GM12878 (cell line): ENCODE measurements around the gene FAM193B. TPM values are rescaled to one million over a fixed set of nuclear protein-coding genes. Genes with fewer than 3 reads are reported as not detected.
A peak's percentile ranks its signal among the peaks of the same experiment; 100 is the strongest.

ENCODE experiments used
- BCL11A ChIP-seq: IDR thresholded peaks from 2 replicates; pipeline ENCODE4 v1.6.1; 2011; ENCODE audit warnings: low read depth, low read length
- BHLHE40 ChIP-seq, 2 experiments: fragments of 450-650 bp in 1 of 2; IDR thresholded peaks; 2 replicates each; pipeline ENCODE4 v1.6.1; 2011 to 2017; ENCODE audit warnings: low read depth in 2 of 2, borderline replicate concordance in 1 of 2, improper control_type of control experiment in 1 of 2, low read length in 1 of 2, mild to moderate bottlenecking in 1 of 2
- CBFB ChIP-seq: IDR thresholded peaks from 2 replicates; pipeline ENCODE4 v1.6.1; 2016; ENCODE audit warnings: antibody characterized with exemption, low read depth
- CHD1 ChIP-seq: IDR thresholded peaks from 2 replicates; pipeline ENCODE4 v1.6.1; 2012; ENCODE audit warnings: low read depth, low read length, improper control_type of control experiment
- CREB1 ChIP-seq: IDR thresholded peaks from 2 replicates; pipeline ENCODE4 v1.6.1; 2012; ENCODE audit warnings: low read depth, mild to moderate bottlenecking, inconsistent platforms
- CTCF ChIP-seq, 3 experiments: IDR thresholded peaks in 2 of 3; conservative IDR thresholded peaks in 1 of 3; 2 replicates each; pipeline ENCODE4 v1.5.1; 2011; ENCODE audit warnings: low read depth in 3 of 3, low read length in 3 of 3, mild to moderate bottlenecking in 3 of 3, control low read depth in 2 of 3, moderate library complexity in 2 of 3, inconsistent platforms in 1 of 3, mixed read lengths in 1 of 3; ENCODE audit not compliant: control insufficient read depth in 2 of 3, insufficient read depth in 1 of 3; ENCODE audit errors: extremely low read depth in 1 of 3
- E4F1 ChIP-seq: fragments of 450-650 bp; IDR thresholded peaks from 2 replicates; pipeline ENCODE4 v1.6.1; 2018; ENCODE audit warnings: borderline replicate concordance, mild to moderate bottlenecking; ENCODE audit not compliant: partially characterized antibody
- EZH2 ChIP-seq: IDR thresholded peaks from 2 replicates; pipeline ENCODE4 v1.6.1; 2012; ENCODE audit warnings: low read depth, mild to moderate bottlenecking, control low read depth, inconsistent platforms, low read length, borderline replicate concordance; ENCODE audit not compliant: control insufficient read depth
- KAT2A ChIP-seq: conservative IDR thresholded peaks from 2 replicates; pipeline ENCODE4 v1.6.1; 2011; ENCODE audit warnings: low read depth, low read length; ENCODE audit not compliant: control insufficient read depth
- LARP7 ChIP-seq: fragments of 450-650 bp; IDR thresholded peaks from 2 replicates; pipeline ENCODE4 v1.6.1; 2017; ENCODE audit warnings: mild to moderate bottlenecking
- MAX ChIP-seq: IDR thresholded peaks from 2 replicates; pipeline ENCODE4 v1.6.1; 2012; ENCODE audit warnings: low read depth, low read length, improper control_type of control experiment
- NFIC ChIP-seq: IDR thresholded peaks from 2 replicates; pipeline ENCODE4 v1.6.1; 2012; ENCODE audit warnings: low read depth, mild to moderate bottlenecking, inconsistent platforms, low read length, moderate library complexity
- NFYA ChIP-seq: IDR thresholded peaks from 2 replicates; pipeline ENCODE4 v1.6.1; 2011; ENCODE audit warnings: low read depth, mild to moderate bottlenecking, low read length, improper control_type of control experiment, borderline replicate concordance
- NRF1 ChIP-seq: conservative IDR thresholded peaks from 2 replicates; pipeline ENCODE4 v1.6.1; 2011; ENCODE audit warnings: mild to moderate bottlenecking, low read depth, low read length, improper control_type of control experiment
- RCOR1 ChIP-seq: conservative IDR thresholded peaks from 2 replicates; pipeline ENCODE4 v1.6.1; 2012; ENCODE audit warnings: low read depth, low read length, improper control_type of control experiment
- RUNX3 ChIP-seq: IDR thresholded peaks from 2 replicates; pipeline ENCODE4 v1.6.1; 2012; ENCODE audit warnings: low read length, inconsistent platforms
- SMAD1 ChIP-seq: fragments of 450-650 bp; IDR thresholded peaks from 2 replicates; pipeline ENCODE4 v1.6.1; 2018; ENCODE audit warnings: mild to moderate bottlenecking, low read depth; ENCODE audit not compliant: partially characterized antibody
- SMARCA5 ChIP-seq: fragments of 450-650 bp; IDR thresholded peaks from 2 replicates; pipeline ENCODE4 v1.6.1; 2017; ENCODE audit warnings: mild to moderate bottlenecking
- SMC3 ChIP-seq: IDR thresholded peaks from 2 replicates; pipeline ENCODE4 v1.6.1; 2011; ENCODE audit warnings: low read length, improper control_type of control experiment, borderline replicate concordance
- SP1 ChIP-seq: IDR thresholded peaks from one replicate; pipeline ENCODE4 v1.6.1; 2011; ENCODE audit warnings: low read depth, low read length
- TCF3 ChIP-seq: IDR thresholded peaks from 2 replicates; pipeline ENCODE4 v1.6.1; 2012; ENCODE audit warnings: low read depth, mild to moderate bottlenecking, low read length, borderline replicate concordance; ENCODE audit not compliant: insufficient read depth
- USF1 ChIP-seq: IDR thresholded peaks from 2 replicates; pipeline ENCODE4 v1.6.1; 2011; ENCODE audit warnings: borderline replicate concordance, low read depth, mild to moderate bottlenecking, moderate library complexity, mixed read lengths, low read length; ENCODE audit not compliant: insufficient read depth; ENCODE audit errors: extremely low read length
- USF2 ChIP-seq: IDR thresholded peaks from 2 replicates; pipeline ENCODE4 v1.6.1; 2011; ENCODE audit warnings: low read depth, low read length, improper control_type of control experiment, borderline replicate concordance
- ZBED1 ChIP-seq: IDR thresholded peaks from 2 replicates; pipeline ENCODE4 v1.6.1; 2016; ENCODE audit warnings: borderline replicate concordance
- polyA plus RNA-seq, 11 experiments: library from polyadenylated mRNA; depleted of rRNA in 4 of 11; unstranded in 6 of 11; stranded (reverse) in 5 of 11; fragments of >200 nt; fragmentation: Nextera tagmentation in 4 of 11; fragmentation: Illumina TruSeq in 1 of 11; extraction: Ambion mirVana in 4 of 11; extraction: Trizol in 1 of 11; gene quantifications; 1 replicate in 1 of 11; 2 replicates in 10 of 11; pipeline versions ENCODE4 v1.2.1 to v1.2.3, GENCODE V29; 2011 to 2016; ENCODE audit warnings: inconsistent platforms in 2 of 11, missing spikeins in 2 of 11, low read depth in 1 of 11
- total RNA-seq, 4 experiments: library from RNA; depleted of rRNA in 3 of 4; stranded (reverse); fragments of >200 nt in 3 of 4; fragmentation: Illumina TruSeq in 1 of 4; extraction: Trizol in 1 of 4; gene quantifications; 2 replicates each; pipeline versions ENCODE4 v1.2.1 to v1.2.3, GENCODE V29; 2013 to 2021

The FAM193B gene
- total and polyA plus RNA-seq, 10 of the 15 experiments (the other 5 are each of a cell fraction or from before 2014, with no cell fraction given), result 3.3 to 47.0 (median 25.1) TPM

GRCh38 chr5:177497292-177498012 is 56.9 kb downstream of the FAM193B start, which contains the start of gene PDLIM7 (continued):
- peak in 1 of 2 experiments; percentile 59; a peak in 2 of 4 replicates for TF ChIP-seq BHLHE40 (IDR thresholded peaks at IDR 0.05; ENCODE audit: borderline replicate concordance in 1 of 2, low read depth in 2 of 2, low read length in 1 of 2)
- no peak for TF ChIP-seq BCL11A
- no peak for TF ChIP-seq USF1
- peak; percentile 90 for TF ChIP-seq SMARCA5
- TF ChIP-seq RCOR1, result 0 out of 2 replicates have a peak, but pooled peaks have one; percentile 53
- no peak for TF ChIP-seq SMC3
- TF ChIP-seq CREB1, result peak; percentile 37; the same call in 1 of the 2 replicates
- TF ChIP-seq RUNX3, result peak; percentile 25; the same call in 1 of the 2 replicates
- no peak for TF ChIP-seq ZBED1
- TF ChIP-seq NFIC, result no peak
- peak; percentile 69; the same call in 1 of the 2 replicates for TF ChIP-seq LARP7
- no peak for TF ChIP-seq NFYA
- no peak for TF ChIP-seq USF2
- TF ChIP-seq CHD1, result no peak
- TF ChIP-seq CTCF (IDR thresholded peaks at IDR 0.05 in 2 of 3, conservative IDR thresholded peaks at IDR 0.05 in 1 of 3; ENCODE audit: control insufficient read depth in 2 of 3, extremely low read depth in 1 of 3, insufficient read depth in 1 of 3, low read depth in 3 of 3, low read length in 3 of 3), result 0 out of 6 replicates have a peak, but pooled peaks of 1 of the 3 experiments have one; percentile 0
- TF ChIP-seq EZH2, result no peak
- peak; percentile 85 for TF ChIP-seq SP1
- TF ChIP-seq CBFB, result no peak
- no peak for TF ChIP-seq KAT2A
- TF ChIP-seq MAX, result no peak
- no peak for TF ChIP-seq SMAD1
- TF ChIP-seq E4F1, result no peak
- TF ChIP-seq TCF3, result no peak
- 0 out of 2 replicates have a peak, but pooled peaks have one; percentile 20 for TF ChIP-seq NRF1
